ENCODE results near the gene RETREG3. TPM values are rescaled to one million over a fixed set of nuclear protein-coding genes. Genes with fewer than 3 reads are reported as not detected.
"Not testable (repeated sequence)": the region's sequence is repeated elsewhere in the genome, so short reads cannot be mapped to it uniquely, and the experiment has no call there.

RETREG3 gene
- total RNA-seq, 1 experiment from 2014 or later = 36.2 TPM

GRCh38 chr17:42543190-42544079, 65.7 kb downstream of the RETREG3 start:
- H3K27ac ChIP-seq = no peak overlapping the region
- no peak for DNase-seq
- H3K9me3 ChIP-seq (replicated peaks) = no peaks in the 10 kb centered on the region
- no peaks in the 10 kb centered on the region for H3K4me1 ChIP-seq
- H3K27me3 ChIP-seq = no peaks in the 10 kb centered on the region
- peaks cover 5% of the 10 kb centered on the region for H3K36me3 ChIP-seq
- H3K4me3 ChIP-seq = no peak overlapping the region

DNA sequence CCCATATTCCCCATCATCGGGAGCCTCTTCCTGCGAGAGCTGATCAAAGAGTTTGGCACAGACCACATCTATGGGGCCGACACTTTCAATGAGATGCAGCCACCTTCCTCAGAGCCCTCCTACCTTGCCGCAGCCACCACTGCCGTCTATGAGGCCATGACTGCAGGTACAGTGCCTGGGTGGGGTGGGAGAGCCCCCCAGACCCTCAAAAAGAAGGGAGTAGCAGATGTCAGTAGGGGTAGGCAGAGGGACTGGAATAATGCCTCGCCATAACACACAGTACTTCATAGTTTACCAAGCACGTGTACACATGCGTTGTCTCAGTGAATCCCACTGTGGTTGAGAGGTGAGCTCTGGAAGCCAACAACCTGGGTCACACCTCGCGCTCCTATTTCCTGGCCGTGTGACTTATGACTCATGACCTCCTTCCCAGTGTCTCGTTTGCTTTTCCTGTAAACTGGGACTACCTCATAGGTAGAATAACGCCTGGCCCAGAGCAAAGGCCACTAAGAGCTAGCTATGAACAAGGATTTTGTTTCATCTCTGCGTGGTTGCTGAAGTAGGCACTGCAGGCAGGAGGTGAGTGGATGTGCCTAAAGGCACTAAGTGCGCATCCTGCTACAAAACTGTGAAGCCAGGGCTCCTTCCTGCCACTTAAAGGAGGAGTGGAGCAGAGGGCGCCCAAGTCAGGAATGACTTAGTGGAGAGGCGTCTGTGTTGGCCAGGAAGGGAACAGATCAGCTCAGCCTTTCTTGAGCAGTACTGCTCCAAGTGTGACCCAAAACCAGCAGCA, 67.9 kb downstream of the RETREG3 start:
- Histone ChIP-seq H3K27ac (no peak overlapping the region), H3K9me3 (replicated peaks) (no peaks in the 10 kb centered on the region), H3K4me3 (no peak overlapping the region), H3K4me1 (peaks cover 6% of the 10 kb centered on the region; the same call in 1 of the 2 replicates), H3K27me3 (no peaks in the 10 kb centered on the region), H3K36me3 (peaks cover 5% of the 10 kb centered on the region)
- DNase-seq = no peak

DNA sequence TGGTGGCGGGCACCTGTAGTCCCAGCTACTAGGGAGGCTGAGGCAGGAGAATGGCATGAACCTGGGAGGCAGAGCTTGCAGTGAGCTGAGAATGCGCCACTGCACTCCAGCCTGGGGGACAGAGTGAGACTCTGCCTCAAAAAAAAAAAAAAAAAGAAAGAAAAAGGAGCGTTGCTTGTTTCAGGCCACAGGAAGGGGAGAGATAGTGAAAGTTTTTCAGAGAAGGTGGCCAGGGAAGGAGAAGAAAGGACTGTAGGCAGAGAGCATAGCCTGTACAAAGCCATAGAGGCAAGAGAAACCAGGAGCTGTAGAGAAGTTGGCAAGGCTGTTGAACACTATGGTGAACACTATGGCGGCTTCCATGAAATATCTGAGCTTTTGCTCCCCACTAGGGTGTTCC, 68.6 kb downstream of the RETREG3 start:
- not testable (repeated sequence) for DNase-seq; H3K27ac ChIP-seq; H3K4me3 ChIP-seq; H3K9me3 ChIP-seq (replicated peaks); H3K4me1 ChIP-seq; H3K36me3 ChIP-seq; H3K27me3 ChIP-seq

DNA sequence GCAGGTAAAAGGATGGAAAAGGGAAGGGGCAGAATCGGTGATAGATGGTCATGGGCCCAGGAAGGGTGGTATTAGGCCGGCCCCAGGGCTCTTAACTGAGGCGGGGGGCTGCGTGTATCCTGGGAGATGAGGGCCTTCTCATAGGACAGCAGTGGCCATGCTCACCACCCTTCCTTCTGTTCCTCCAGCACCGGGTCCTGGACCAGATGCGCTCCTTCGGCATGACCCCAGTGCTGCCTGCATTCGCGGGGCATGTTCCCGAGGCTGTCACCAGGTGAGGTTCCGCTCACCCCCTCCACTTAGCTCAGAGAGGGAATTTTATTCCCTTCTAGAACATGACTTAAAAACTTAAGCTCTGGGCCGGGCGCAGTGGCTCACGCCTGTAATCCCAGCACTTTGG, 70.7 kb downstream of the RETREG3 start:
- Histone ChIP-seq H3K4me3 (no peak overlapping the region), H3K36me3 (peaks cover 5% of the 10 kb centered on the region), H3K9me3 (replicated peaks) (no peaks in the 10 kb centered on the region), H3K4me1 (peaks cover 15% of the 10 kb centered on the region), H3K27ac (no peak overlapping the region), H3K27me3 (no peaks in the 10 kb centered on the region)
- no peak for DNase-seq

DNA sequence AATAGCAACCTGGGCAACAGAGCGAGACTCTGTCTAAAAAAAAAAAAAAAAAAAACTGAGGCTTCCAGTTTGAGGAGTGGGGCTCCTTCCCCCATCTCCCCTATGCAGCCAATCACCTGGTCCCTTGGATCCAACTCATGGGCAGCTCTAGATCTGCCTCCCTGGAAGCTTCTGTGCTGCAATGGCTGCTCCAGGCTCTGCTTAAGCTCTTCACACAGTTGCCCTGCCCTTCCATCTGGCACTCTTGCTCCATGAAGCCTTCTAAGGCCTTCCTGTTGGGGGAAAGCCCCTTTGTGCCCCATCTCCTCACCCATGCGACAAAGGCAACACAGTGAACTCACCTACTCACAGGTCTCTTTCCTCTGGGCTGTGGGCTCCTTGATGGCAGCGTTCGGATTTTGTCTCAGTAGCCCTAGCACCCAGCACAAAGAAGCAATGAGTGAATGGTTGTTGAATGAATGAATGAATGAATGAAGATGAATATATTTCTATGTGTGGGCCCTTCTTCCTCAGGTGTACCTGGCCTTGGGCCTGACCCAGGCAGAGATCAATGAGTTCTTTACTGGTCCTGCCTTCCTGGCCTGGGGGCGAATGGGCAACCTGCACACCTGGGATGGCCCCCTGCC, 71.2 kb downstream of the RETREG3 start:
- no peaks in the 10 kb centered on the region for H3K9me3 ChIP-seq (replicated peaks)
- no peak for DNase-seq
- H3K4me3 ChIP-seq = no peak overlapping the region
- H3K36me3 ChIP-seq = peaks cover 5% of the 10 kb centered on the region; the same call in 1 of the 2 replicates
- peak overlapping the region; percentile 98 for H3K27ac ChIP-seq
- H3K4me1 ChIP-seq = peaks cover 15% of the 10 kb centered on the region
- H3K27me3 ChIP-seq = no peaks in the 10 kb centered on the region

- peaks cover 15% of the 10 kb centered on the region for H3K4me1 ChIP-seq
- no peaks in the 10 kb centered on the region for H3K27me3 ChIP-seq
- DNase-seq = no peak
- H3K27ac ChIP-seq = peak overlapping the region; percentile 98
- H3K9me3 ChIP-seq (replicated peaks) = no peaks in the 10 kb centered on the region
- peaks cover 3% of the 10 kb centered on the region; the same call in 1 of the 2 replicates for H3K36me3 ChIP-seq
- H3K4me3 ChIP-seq = peak overlapping the region; percentile 63
These were observed 71.9 kb downstream of the RETREG3 start for GRCh38 chr17:42537156-42537805.

GRCh38 chr17:42536372-42537155, 72.6 kb downstream of the RETREG3 start:
- Histone ChIP-seq H3K27ac (peak overlapping the region; percentile 98), H3K9me3 (replicated peaks) (no peaks in the 10 kb centered on the region), H3K36me3 (peaks cover 3% of the 10 kb centered on the region; the same call in 1 of the 2 replicates), H3K4me3 (peak overlapping the region; percentile 63), H3K4me1 (peaks cover 15% of the 10 kb centered on the region), H3K27me3 (no peaks in the 10 kb centered on the region)
- peak; percentile 96 to 97 for DNase-seq

DNA sequence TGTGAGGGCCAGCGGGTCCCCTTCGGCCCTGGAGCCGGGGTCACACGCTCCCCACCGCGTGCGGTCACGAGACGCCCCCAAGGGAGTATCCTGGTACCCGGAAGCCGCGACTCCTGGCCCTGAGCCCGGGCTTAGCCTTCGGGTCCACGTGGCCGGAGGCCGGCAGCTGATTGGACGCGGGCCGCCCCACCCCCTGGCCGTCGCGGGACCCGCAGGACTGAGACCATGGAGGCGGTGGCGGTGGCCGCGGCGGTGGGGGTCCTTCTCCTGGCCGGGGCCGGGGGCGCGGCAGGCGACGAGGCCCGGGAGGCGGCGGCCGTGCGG, 73.2 kb downstream of the RETREG3 start, which contains the start of gene NAGLU:
TSS of gene NAGLU (plus strand) at position 194 of the 324 bp plus-strand sequence. CDS start at position 226, 32 bp downstream.
- no peaks in the 10 kb centered on the region for H3K27me3 ChIP-seq
- no peaks in the 10 kb centered on the region for H3K9me3 ChIP-seq (replicated peaks)
- DNase-seq = peak; percentile 97 to 98
- H3K27ac ChIP-seq = peak within 1 kb of the TSS; percentile 98
- H3K36me3 ChIP-seq = no peaks in the 10 kb centered on the region
- peak within 1 kb of the TSS; percentile 63 for H3K4me3 ChIP-seq
- H3K4me1 ChIP-seq = peaks cover 15% of the 10 kb centered on the region

DNA sequence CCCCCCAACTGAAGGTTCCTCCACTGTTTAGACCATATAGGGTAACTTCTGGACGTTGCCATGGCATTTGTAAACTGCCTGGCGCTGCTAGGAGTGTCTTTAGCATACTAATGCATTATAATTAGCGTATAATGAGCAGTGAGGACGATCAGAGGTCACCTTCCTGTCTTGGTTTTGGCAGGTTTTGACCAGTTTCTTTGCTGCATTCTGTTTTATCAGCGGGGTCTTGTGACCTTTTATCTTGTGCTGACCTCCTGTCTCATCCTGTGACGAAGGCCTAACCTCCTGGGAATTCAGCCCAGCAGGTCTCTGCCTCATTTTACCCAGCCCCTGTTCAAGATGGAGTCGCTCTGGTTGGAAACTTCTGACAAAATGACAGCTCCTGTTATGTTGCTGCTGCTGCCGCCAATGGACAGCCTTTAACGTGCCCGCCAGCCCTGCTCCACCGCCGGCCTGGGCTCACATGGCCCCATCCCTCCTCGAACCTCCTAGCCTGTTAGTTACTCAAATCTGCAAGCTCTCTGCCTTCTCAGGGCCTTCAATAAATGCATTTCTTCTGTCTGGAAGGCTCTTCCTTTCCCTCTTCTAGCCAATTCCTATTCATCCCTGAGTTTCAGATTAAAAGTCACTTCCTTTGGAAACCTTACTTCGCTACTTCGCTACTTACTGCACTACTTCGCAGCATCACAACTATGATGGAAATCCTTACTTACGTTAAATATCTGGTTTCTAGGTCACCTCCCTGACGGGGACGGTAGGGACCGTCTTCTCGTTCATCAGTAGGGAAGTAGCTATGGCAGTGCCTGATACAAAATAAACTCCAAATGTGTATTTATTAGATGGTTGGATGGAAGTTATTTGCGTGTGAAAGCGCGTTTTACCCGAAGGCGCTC, 73.8 kb downstream of the RETREG3 start:
- no peak for DNase-seq
- H3K27ac ChIP-seq = peak overlapping the region; percentile 64
- H3K27me3 ChIP-seq = no peaks in the 10 kb centered on the region
- H3K9me3 ChIP-seq (replicated peaks) = no peaks in the 10 kb centered on the region
- peaks cover 16% of the 10 kb centered on the region for H3K4me1 ChIP-seq
- no peaks in the 10 kb centered on the region for H3K36me3 ChIP-seq
- H3K4me3 ChIP-seq = peak overlapping the region; percentile 63

- no peak overlapping the region for H3K27ac ChIP-seq
- H3K27me3 ChIP-seq = no peaks in the 10 kb centered on the region
- peaks cover 11% of the 10 kb centered on the region for H3K4me1 ChIP-seq
- no peak for DNase-seq
- H3K36me3 ChIP-seq = no peaks in the 10 kb centered on the region
- peak overlapping the region; percentile 41 for H3K4me3 ChIP-seq
- no peaks in the 10 kb centered on the region for H3K9me3 ChIP-seq (replicated peaks)
These were observed 77.5 kb downstream of the RETREG3 start for GRCh38 chr17:42531455-42532354.

GRCh38 chr17:42530952-42531454, 78.2 kb downstream of the RETREG3 start:
- no peak for DNase-seq
- Histone ChIP-seq H3K9me3 (replicated peaks) (no peaks in the 10 kb centered on the region), H3K4me1 (peaks cover 11% of the 10 kb centered on the region), H3K4me3 (no peak overlapping the region), H3K27me3 (no peaks in the 10 kb centered on the region), H3K36me3 (no peaks in the 10 kb centered on the region), H3K27ac (no peak overlapping the region)
